H9 (cell line): ENCODE data around the gene PSTK. TPM values are rescaled to one million over a fixed set of nuclear protein-coding genes. Genes with fewer than 3 reads are reported as not detected.

ENCODE experiments used
- DNase-seq: peaks from one replicate; pipeline ENCODE4 v3.0.0-alpha.2; 2017
- H2AFZ ChIP-seq: one replicate; pipeline ENCODE4 v1.6.1; 2013; ENCODE audit warnings: mild to moderate bottlenecking, low read length, control low read depth, moderate library complexity
- H2AK5ac ChIP-seq: 2 replicates; pipeline ENCODE4 v1.6.1; 2013; ENCODE audit warnings: low read length, control low read depth, mixed read lengths; ENCODE audit not compliant: insufficient read length
- H2BK120ac ChIP-seq: one replicate; pipeline ENCODE4 v1.6.1; 2013; ENCODE audit warnings: low read depth, mild to moderate bottlenecking, low read length, control low read depth, inconsistent platforms; ENCODE audit not compliant: poor library complexity, severe bottlenecking
- H2BK12ac ChIP-seq: 2 replicates; pipeline ENCODE4 v1.6.1; 2013; ENCODE audit warnings: low read length, control low read depth, mixed read lengths, low read depth; ENCODE audit not compliant: insufficient read length
- H2BK15ac ChIP-seq: 2 replicates; pipeline ENCODE4 v1.6.1; 2013; ENCODE audit warnings: low read depth, low read length, control low read depth
- H2BK20ac ChIP-seq: one replicate; pipeline ENCODE4 v1.6.1; 2013; ENCODE audit warnings: low read depth, mild to moderate bottlenecking, low read length, control low read depth, inconsistent platforms; ENCODE audit not compliant: poor library complexity, severe bottlenecking
- H2BK5ac ChIP-seq: 2 replicates; pipeline ENCODE4 v1.6.1; 2013; ENCODE audit warnings: low read length, control low read depth, mixed read lengths; ENCODE audit not compliant: insufficient read length
- H3K14ac ChIP-seq: 2 replicates; pipeline ENCODE4 v1.6.1; 2013; ENCODE audit warnings: low read length, control low read depth; ENCODE audit not compliant: insufficient read depth
- H3K18ac ChIP-seq: 2 replicates; pipeline ENCODE4 v1.6.1; 2013; ENCODE audit warnings: low read depth, mild to moderate bottlenecking, mixed read lengths, low read length, control low read depth; ENCODE audit not compliant: insufficient read length
- H3K23ac ChIP-seq: 2 replicates; pipeline ENCODE4 v1.6.1; 2013; ENCODE audit warnings: low read length, control low read depth, mixed read lengths, low read depth; ENCODE audit not compliant: insufficient read length
- H3K23me2 ChIP-seq: 2 replicates; pipeline ENCODE4 v1.6.1; 2013; ENCODE audit warnings: low read depth, mild to moderate bottlenecking, mixed read lengths, low read length, control low read depth; ENCODE audit not compliant: insufficient read length, poor library complexity, severe bottlenecking
- H3K27ac ChIP-seq: 2 replicates; pipeline ENCODE4 v1.5.1; 2013; ENCODE audit warnings: low read length, control low read depth, mixed read lengths, low read depth; ENCODE audit not compliant: insufficient read length
- H3K27me3 ChIP-seq: 2 replicates; pipeline ENCODE4 v1.6.1; 2013; ENCODE audit warnings: low read length, control low read depth, inconsistent platforms; ENCODE audit not compliant: insufficient read depth
- H3K4ac ChIP-seq: 2 replicates; pipeline ENCODE4 v1.6.1; 2013; ENCODE audit warnings: low read depth, mild to moderate bottlenecking, control low read depth, inconsistent platforms, low read length, moderate library complexity
- H3K4me1 ChIP-seq: 2 replicates; pipeline ENCODE4 v1.6.1; 2013; ENCODE audit warnings: low read length, control low read depth, inconsistent platforms; ENCODE audit not compliant: insufficient read depth
- H3K4me2 ChIP-seq: 2 replicates; pipeline ENCODE4 v1.6.1; 2013; ENCODE audit warnings: low read length, control low read depth, mixed read lengths; ENCODE audit not compliant: insufficient read length, insufficient read depth
- H3K56ac ChIP-seq: 2 replicates; pipeline ENCODE4 v1.6.1; 2013; ENCODE audit warnings: low read depth, mild to moderate bottlenecking, mixed read lengths, low read length, control low read depth; ENCODE audit not compliant: insufficient read length
- H3K79me1 ChIP-seq: 2 replicates; pipeline ENCODE4 v1.6.1; 2013; ENCODE audit warnings: low read depth, mild to moderate bottlenecking, moderate library complexity, low read length, control low read depth, inconsistent platforms; ENCODE audit not compliant: insufficient read depth, poor library complexity, severe bottlenecking
- H3K79me2 ChIP-seq: 2 replicates; pipeline ENCODE4 v1.6.1; 2013; ENCODE audit warnings: low read length, control low read depth, inconsistent platforms; ENCODE audit not compliant: insufficient read depth
- H3K9ac ChIP-seq: 2 replicates; pipeline ENCODE4 v1.6.1; 2013; ENCODE audit warnings: low read length, control low read depth, mixed read lengths; ENCODE audit not compliant: insufficient read length; ENCODE audit errors: extremely low read depth
- H3K9me3 ChIP-seq: one replicate; pipeline ENCODE4 v1.6.1; 2013; ENCODE audit warnings: low read depth, low read length, inconsistent platforms; ENCODE audit not compliant: control insufficient read depth
- H3T11ph ChIP-seq: one replicate; pipeline ENCODE4 v1.6.1; 2013; ENCODE audit warnings: mild to moderate bottlenecking, low read length, control low read depth, inconsistent platforms
- H4K20me1 ChIP-seq: one replicate; pipeline ENCODE4 v1.6.1; 2013; ENCODE audit not compliant: control insufficient read depth, insufficient read length, insufficient read depth
- H4K5ac ChIP-seq: 2 replicates; pipeline ENCODE4 v1.6.1; 2013; ENCODE audit warnings: low read depth, mild to moderate bottlenecking, mixed read lengths, low read length, control low read depth; ENCODE audit not compliant: insufficient read length
- H4K8ac ChIP-seq: replicated peaks from 2 replicates; pipeline ENCODE4 v1.6.1; 2013; ENCODE audit warnings: low read length, control low read depth, mixed read lengths, low read depth; ENCODE audit not compliant: insufficient read length
- H4K91ac ChIP-seq: 2 replicates; pipeline ENCODE4 v1.6.1; 2013; ENCODE audit warnings: low read depth, mild to moderate bottlenecking, moderate library complexity, mixed read lengths, low read length, control low read depth; ENCODE audit not compliant: insufficient read length
- H3K27ac Mint-ChIP-seq, 3 experiments: 2 replicates in 2 of 3; 3 replicates in 1 of 3; pipeline ENCODE4 v1.8.0; 2020 to 2021; ENCODE audit warnings: mixed read lengths in 3 of 3, mild to moderate bottlenecking in 1 of 3, moderate library complexity in 1 of 3
- H3K27me3 Mint-ChIP-seq: 2 replicates; pipeline ENCODE4 v1.8.0; 2021; ENCODE audit warnings: low read depth, mild to moderate bottlenecking, moderate library complexity, mixed read lengths
- H3K36me3 Mint-ChIP-seq, 3 experiments: 2 replicates in 2 of 3; 3 replicates in 1 of 3; pipeline ENCODE4 v1.8.0; 2020 to 2021; ENCODE audit warnings: low read depth in 3 of 3, mixed read lengths in 3 of 3; ENCODE audit not compliant: insufficient read depth in 1 of 3
- H3K4me1 Mint-ChIP-seq, 2 experiments: 2 replicates each; pipeline ENCODE4 v1.8.0; 2020; ENCODE audit warnings: mixed read lengths in 2 of 2
- H3K4me3 Mint-ChIP-seq, 2 experiments: 2 replicates in 1 of 2; 3 replicates in 1 of 2; pipeline ENCODE4 v1.8.0; 2020 to 2021; ENCODE audit warnings: mild to moderate bottlenecking in 2 of 2, mixed read lengths in 2 of 2, moderate library complexity in 1 of 2
- H3K9me3 Mint-ChIP-seq, 2 experiments: 2 replicates in 1 of 2; 3 replicates in 1 of 2; pipeline ENCODE4 v1.8.0; 2020; ENCODE audit warnings: mild to moderate bottlenecking in 2 of 2, mixed read lengths in 2 of 2, moderate library complexity in 1 of 2
- WGBS: extraction: QIAGEN DNeasy Blood & Tissue Kit; methylation state at CpG from one replicate; pipeline ENCODE4 v1.1.7; 2013; ENCODE audit warnings: missing lambda C conversion rate, low lambda C conversion rate, mixed read lengths; ENCODE audit not compliant: insufficient read length; ENCODE audit errors: extremely low coverage; 5-methylcytosine and 5-hydroxymethylcytosine counted together
- total RNA-seq: library from RNA; stranded (reverse); gene quantifications from 2 replicates; pipeline ENCODE4 v1.2.1, GENCODE V29; 2021
- TF ChIP-seq, protein P1 (sequence below): fragments of 200-600 bp; sonication (generic); conservative IDR thresholded peaks from 3 replicates; pipeline ENCODE4 v1.8.0; 2021; ENCODE audit warnings: antibody characterized with exemption, mild to moderate bottlenecking

Gene PSTK
- total RNA-seq, 1 experiment from 2014 or later: 8.0 TPM

- no peak for DNase-seq
- H3K4me3 Mint-ChIP-seq: no peak overlapping the region
- H4K5ac ChIP-seq: no peak overlapping the region
- no peaks in the 10 kb centered on the region for H3K23me2 ChIP-seq
- no peak overlapping the region for H2AFZ ChIP-seq
- no peak overlapping the region for H2AK5ac ChIP-seq
- TF ChIP-seq, protein P1, sequence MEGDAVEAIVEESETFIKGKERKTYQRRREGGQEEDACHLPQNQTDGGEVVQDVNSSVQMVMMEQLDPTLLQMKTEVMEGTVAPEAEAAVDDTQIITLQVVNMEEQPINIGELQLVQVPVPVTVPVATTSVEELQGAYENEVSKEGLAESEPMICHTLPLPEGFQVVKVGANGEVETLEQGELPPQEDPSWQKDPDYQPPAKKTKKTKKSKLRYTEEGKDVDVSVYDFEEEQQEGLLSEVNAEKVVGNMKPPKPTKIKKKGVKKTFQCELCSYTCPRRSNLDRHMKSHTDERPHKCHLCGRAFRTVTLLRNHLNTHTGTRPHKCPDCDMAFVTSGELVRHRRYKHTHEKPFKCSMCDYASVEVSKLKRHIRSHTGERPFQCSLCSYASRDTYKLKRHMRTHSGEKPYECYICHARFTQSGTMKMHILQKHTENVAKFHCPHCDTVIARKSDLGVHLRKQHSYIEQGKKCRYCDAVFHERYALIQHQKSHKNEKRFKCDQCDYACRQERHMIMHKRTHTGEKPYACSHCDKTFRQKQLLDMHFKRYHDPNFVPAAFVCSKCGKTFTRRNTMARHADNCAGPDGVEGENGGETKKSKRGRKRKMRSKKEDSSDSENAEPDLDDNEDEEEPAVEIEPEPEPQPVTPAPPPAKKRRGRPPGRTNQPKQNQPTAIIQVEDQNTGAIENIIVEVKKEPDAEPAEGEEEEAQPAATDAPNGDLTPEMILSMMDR: no peak
- H3K9me3 Mint-ChIP-seq: no peaks in the 10 kb centered on the region
- no peaks in the 10 kb centered on the region for H3K9me3 ChIP-seq
- no peak overlapping the region for H3K14ac ChIP-seq
- H3K79me1 ChIP-seq: no peaks in the 10 kb centered on the region
- H4K91ac ChIP-seq: no peak overlapping the region
- no CpG with 5 or more reads among the region's 4 CpGs for WGBS
- H4K8ac ChIP-seq: no peak overlapping the region
- H3K79me2 ChIP-seq: no peaks in the 10 kb centered on the region
- H2BK20ac ChIP-seq: no peak overlapping the region
- no peak overlapping the region for H3K4me2 ChIP-seq
- H3K27me3 Mint-ChIP-seq: no peaks in the 10 kb centered on the region
- H3K27ac Mint-ChIP-seq: no peak overlapping the region
- no peak overlapping the region for H3K23ac ChIP-seq
- no peak overlapping the region for H3K56ac ChIP-seq
- no peak overlapping the region for H2BK12ac ChIP-seq
- no peak overlapping the region for H2BK5ac ChIP-seq
- no peaks in the 10 kb centered on the region for H3K4me1 ChIP-seq
- no peak overlapping the region for H3T11ph ChIP-seq
- no peaks in the 10 kb centered on the region for H4K20me1 ChIP-seq
- no peaks in the 10 kb centered on the region; the same call in 1 of the 2 replicates for H3K27me3 ChIP-seq
- peaks cover 4 to 11% of the 10 kb centered on the region in 2 experiments for H3K4me1 Mint-ChIP-seq
- no peak overlapping the region for H3K27ac ChIP-seq
- H3K4ac ChIP-seq: no peak overlapping the region
- H2BK120ac ChIP-seq: no peak overlapping the region
- H3K18ac ChIP-seq: no peak overlapping the region
- H3K36me3 Mint-ChIP-seq: peaks cover 0 to 24% (median 24%) of the 10 kb centered on the region in 3 experiments; a peak in 4 of 7 replicates
- H3K9ac ChIP-seq: no peak overlapping the region
- H2BK15ac ChIP-seq: no peak overlapping the region
Measured at GRCh38 chr10:122995936-122996335, 15.7 kb downstream of the PSTK start.
